ENCODE results near the gene ARHGDIG.

ARHGDIG gene

GRCh38 chr16:301235-301634 is 20.8 kb downstream of the ARHGDIG start:
- no peak for DNase-seq (ENCODE audit: low read depth)

- DNase-seq (ENCODE audit: low read depth): no peak
Measured at GRCh38 chr16:301950-302349, 21.6 kb downstream of the ARHGDIG start.

GRCh38 chr16:303760-304505 is 23.5 kb downstream of the ARHGDIG start:
- no peak for DNase-seq (ENCODE audit: low read depth)

GRCh38 chr16:305916-306626 is 25.7 kb downstream of the ARHGDIG start:
- no peak for DNase-seq (ENCODE audit: low read depth)

GRCh38 chr16:306911-307370 is 26.6 kb downstream of the ARHGDIG start:
- DNase-seq (ENCODE audit: low read depth): no peak

- no peak for DNase-seq (ENCODE audit: low read depth)
Measured at GRCh38 chr16:307691-308312, 27.4 kb downstream of the ARHGDIG start.

GRCh38 chr16:309476-309875 is 29.1 kb downstream of the ARHGDIG start:
- DNase-seq (ENCODE audit: low read depth): no peak

- DNase-seq (ENCODE audit: low read depth): no peak
Measured at GRCh38 chr16:311725-312124, 31.3 kb downstream of the ARHGDIG start.

- DNase-seq (ENCODE audit: low read depth): no peak
Measured at GRCh38 chr16:314351-314750, 34.0 kb downstream of the ARHGDIG start.

- DNase-seq (ENCODE audit: low read depth): no peak
Measured at GRCh38 chr16:314795-315299, 34.5 kb downstream of the ARHGDIG start.

- DNase-seq (ENCODE audit: low read depth): no peak
Measured at GRCh38 chr16:316741-317464, 36.5 kb downstream of the ARHGDIG start.

GRCh38 chr16:317583-317982 is 37.2 kb downstream of the ARHGDIG start:
- no peak for DNase-seq (ENCODE audit: low read depth)

GRCh38 chr16:318628-319027 is 38.2 kb downstream of the ARHGDIG start:
- DNase-seq (ENCODE audit: low read depth): no peak

GRCh38 chr16:320206-320605 is 39.8 kb downstream of the ARHGDIG start:
- no peak for DNase-seq (ENCODE audit: low read depth)

GRCh38 chr16:321532-321931 is 41.1 kb downstream of the ARHGDIG start:
- DNase-seq (ENCODE audit: low read depth): no peak

GRCh38 chr16:322476-323143 is 42.2 kb downstream of the ARHGDIG start:
- no peak for DNase-seq (ENCODE audit: low read depth)

- no peak for DNase-seq (ENCODE audit: low read depth)
Measured at GRCh38 chr16:324201-324450, 43.7 kb downstream of the ARHGDIG start.

GRCh38 chr16:324451-325334 is 44.3 kb downstream of the ARHGDIG start:
- DNase-seq (ENCODE audit: low read depth): no peak

- DNase-seq (ENCODE audit: low read depth): no peak
Measured at GRCh38 chr16:325375-326145, 45.2 kb downstream of the ARHGDIG start.

- no peak for DNase-seq (ENCODE audit: low read depth)
Measured at GRCh38 chr16:330741-331140, 50.4 kb downstream of the ARHGDIG start.
